NCI-H69 (cell line): Measurements from ENCODE around the gene RIMBP2.

Experiments used
- DNase-seq: peaks from one replicate; lab custom pipeline; 2025; lab: John Stamatoyannopoulos, UW

The RIMBP2 gene

GRCh38 chr12:130481392-130481879 is 234.7 kb downstream of the RIMBP2 start:
- no peak for DNase-seq

GRCh38 chr12:130480887-130481286 is 235.2 kb downstream of the RIMBP2 start:
- DNase-seq, result no peak

DNA sequence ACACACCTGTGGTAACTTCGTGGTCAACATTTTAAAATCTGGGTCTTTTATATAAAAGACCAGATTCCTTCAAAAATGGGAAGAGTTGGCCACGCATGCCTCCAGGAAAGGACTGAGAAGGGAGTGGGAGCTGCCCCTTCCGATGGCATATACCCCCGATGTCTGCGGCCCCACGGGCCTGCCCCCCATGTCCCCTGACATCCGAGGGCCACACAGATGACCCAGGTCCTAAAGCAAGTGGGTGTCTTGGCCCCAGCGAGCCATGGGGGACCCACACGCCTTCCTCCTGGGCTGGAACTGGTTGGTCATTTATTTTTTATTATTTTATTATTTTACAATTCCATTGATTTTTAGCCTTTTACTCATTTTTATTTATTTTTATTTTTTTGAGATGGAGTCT is 235.9 kb downstream of the RIMBP2 start:
- no peak for DNase-seq

GRCh38 chr12:130479401-130480125 is 236.5 kb downstream of the RIMBP2 start:
- no peak for DNase-seq

GRCh38 chr12:130478786-130479185 is 237.3 kb downstream of the RIMBP2 start:
- no peak for DNase-seq

GRCh38 chr12:130477701-130478100 is 238.4 kb downstream of the RIMBP2 start:
- no peak for DNase-seq

DNA sequence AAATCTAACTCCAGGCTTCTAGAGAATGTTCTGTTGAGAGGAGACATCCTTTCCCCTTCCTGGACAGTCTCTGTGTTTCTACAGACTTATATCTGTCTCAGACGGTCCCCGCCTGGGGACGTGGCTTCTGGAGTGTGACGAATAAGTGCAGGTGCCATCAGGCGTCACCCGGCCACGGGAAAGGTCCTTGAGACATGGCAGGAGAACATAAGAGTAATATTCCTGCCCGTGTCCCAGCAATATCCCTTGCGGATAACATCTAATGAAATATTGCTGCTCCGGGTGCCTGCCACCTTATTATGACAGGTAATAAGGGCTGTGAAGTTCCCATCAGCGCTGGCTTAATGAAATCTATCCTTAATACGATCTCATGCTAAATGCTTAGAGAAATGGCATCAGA is 238.8 kb downstream of the RIMBP2 start:
- DNase-seq, result no peak

GRCh38 chr12:130476451-130477135 is 239.5 kb downstream of the RIMBP2 start:
- DNase-seq, result no peak

GRCh38 chr12:130474599-130475269 is 241.4 kb downstream of the RIMBP2 start:
- DNase-seq, result no peak

- no peak for DNase-seq
Observed at GRCh38 chr12:130473266-130473665, 242.8 kb downstream of the RIMBP2 start.

DNA sequence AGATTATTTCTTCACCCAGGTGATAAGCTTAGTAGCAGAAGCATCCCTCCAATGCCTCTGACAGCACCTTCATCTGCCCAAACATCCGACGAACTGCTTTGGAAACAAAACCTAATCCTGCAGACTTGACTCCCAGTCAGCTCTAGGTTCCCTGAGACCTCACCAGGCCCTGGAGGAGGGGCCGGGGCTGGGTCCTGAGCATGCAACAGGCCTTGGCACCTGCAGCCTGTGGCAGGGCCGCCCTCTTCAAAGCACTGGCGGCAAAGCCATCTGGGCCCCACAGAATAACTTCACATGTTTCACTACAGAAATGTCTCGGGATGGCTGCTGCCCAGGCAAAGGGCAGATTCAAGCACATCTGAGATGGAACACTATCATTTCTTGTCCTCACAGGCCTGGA is 245.1 kb downstream of the RIMBP2 start:
- no peak for DNase-seq

DNA sequence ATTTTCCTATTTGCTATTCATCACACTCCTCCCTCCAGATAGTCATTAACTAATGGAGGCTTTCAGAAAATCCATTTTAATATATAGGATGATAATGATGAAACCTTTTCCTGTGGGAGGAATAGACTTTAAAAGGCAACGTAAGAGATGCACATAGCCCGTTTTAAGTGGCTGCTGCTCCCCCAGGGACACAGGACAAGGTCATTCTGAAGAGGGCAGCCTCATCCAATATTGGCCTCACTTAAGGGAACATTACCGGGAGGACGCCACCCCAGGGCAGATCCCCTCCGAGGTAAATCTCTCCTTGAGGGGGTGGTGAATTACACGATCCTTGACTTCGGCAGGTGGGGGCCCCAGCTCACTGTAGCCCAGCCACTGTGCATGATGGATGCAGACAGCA is 246.5 kb downstream of the RIMBP2 start:
- DNase-seq, result no peak

GRCh38 chr12:130468700-130469245 is 247.3 kb downstream of the RIMBP2 start:
- no peak for DNase-seq

DNA sequence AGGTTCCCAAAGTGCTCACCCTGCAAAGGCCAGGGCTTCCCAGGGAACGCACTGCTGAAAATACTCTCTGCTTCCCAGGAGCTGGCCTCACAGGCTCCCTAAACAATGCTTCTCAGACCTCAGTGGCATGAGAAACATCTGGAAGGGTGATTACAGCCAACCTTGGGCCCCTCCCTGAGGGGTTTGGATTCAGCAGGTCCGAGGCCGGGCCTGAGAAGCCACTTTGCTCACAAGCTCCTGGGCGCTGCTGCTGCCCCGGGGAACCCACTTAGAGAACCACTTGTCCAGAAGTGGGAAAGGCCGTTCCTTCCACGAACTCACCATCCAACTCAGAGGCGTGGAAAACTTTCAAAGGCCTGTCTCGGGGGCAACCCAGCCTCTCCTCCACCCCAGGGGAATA is 247.9 kb downstream of the RIMBP2 start:
- DNase-seq, result no peak

DNA sequence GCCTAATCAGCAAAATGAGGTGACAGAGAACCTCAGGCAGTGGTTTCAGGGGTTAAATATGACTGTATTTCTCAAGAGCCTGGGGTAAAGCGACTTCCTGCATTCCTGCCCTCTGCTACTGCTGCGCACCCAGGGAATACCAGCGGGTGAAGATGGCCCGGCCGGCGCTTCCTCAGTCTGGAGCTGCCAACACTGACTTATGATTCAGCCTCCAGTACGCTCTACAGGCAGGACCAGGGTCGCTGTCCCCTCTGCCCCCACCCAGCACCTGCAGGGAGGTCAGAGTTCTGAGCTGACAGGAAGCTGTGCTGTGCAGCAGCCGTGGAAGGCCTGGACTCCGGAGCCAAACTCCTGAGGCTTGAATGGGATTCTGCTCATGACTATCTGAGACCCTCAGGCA is 250.5 kb downstream of the RIMBP2 start:
- DNase-seq, result no peak

GRCh38 chr12:130465046-130465445 is 251.1 kb downstream of the RIMBP2 start:
- no peak for DNase-seq

DNA sequence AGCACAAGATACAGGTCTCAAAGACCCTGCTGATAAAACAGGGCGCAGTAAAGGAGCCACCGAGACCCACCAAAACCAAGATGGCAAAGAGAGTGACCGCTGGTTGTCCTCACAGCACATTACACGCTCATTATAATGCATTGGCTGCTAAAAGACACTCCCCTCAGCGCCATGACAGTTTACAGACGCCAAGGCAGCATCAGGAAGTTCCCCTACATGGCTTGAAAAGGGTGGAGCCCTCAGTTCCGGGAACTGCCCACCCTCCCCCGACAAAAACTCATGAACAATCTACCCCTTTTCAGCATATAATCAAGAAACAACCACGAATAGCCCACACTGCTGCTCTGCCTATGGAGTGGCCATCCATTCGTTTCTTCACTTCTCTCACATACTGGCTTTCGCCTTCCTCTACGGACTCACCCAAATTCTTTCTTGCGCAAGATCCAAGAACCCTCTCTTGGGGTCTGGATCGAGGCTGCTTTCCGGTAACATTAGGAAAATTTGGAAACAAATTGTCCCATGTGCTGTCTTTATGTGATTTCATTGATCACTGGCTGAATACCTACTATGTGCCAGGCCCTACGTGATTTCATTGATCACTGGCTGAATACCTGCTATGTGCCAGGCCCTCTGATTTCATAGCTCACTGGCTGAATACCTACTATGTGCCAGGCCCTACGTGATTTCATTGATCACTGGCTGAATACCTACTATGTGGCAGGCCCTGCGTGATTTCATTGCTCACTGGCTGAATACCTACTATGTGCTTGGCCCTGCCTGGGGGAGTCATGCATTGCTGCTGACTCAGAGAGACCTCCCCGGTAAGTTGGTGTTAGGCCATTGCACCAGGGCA is 252.1 kb downstream of the RIMBP2 start:
- no peak for DNase-seq

DNA sequence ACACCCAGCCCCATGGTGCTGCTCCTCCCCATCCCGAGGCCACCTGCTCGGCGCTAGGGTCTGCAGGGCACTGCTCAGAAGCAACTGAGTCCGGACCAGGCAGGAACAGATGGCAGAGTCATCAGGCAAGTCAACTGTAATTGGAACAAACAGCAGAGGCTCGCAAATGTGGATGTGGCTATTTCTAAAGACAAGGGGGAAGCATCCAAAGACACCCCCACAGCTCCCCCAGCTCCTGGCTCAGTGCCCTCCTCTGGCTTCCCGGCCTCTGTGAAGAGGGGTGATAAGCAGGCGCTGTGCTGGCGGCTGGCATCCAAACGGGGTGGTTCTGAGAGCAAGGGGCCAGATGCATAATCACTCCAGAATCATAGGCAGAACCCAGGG is 252.8 kb downstream of the RIMBP2 start:
- DNase-seq, result no peak

DNA sequence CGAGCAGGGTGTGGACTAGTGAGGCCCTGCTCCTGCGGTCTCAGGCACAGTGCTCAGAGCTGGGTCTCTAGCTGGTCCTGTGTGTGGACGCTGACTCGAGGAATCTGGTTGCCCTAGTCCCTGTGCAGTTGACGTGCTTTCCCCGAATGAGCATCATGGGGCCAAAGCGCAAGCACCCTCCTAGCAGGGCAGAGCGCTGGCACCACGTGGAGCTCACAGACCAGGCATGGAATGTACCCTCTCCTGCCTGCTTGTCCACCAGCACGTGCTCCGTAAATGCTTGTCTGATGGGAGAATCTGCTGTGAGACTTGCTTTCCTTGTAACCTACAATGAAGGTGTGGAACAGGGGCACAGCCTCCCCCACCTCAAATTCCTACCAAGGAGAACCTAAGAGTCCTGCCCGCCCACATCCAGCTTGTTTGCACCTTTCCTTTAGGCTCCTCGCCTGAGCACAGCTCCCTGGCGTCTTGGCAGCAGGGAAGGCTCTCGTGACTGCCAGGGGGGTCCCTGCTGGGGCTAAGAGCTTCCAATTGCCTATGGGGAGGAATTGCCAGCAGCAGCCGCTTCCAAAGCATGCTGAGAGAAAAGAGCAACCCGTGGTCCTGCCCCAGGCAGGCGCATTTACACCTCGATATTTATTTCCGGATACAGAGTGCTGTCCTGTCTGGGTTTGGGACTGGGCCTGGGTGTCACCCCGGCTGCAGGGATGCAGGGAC is 253.4 kb downstream of the RIMBP2 start:
- no peak for DNase-seq

DNA sequence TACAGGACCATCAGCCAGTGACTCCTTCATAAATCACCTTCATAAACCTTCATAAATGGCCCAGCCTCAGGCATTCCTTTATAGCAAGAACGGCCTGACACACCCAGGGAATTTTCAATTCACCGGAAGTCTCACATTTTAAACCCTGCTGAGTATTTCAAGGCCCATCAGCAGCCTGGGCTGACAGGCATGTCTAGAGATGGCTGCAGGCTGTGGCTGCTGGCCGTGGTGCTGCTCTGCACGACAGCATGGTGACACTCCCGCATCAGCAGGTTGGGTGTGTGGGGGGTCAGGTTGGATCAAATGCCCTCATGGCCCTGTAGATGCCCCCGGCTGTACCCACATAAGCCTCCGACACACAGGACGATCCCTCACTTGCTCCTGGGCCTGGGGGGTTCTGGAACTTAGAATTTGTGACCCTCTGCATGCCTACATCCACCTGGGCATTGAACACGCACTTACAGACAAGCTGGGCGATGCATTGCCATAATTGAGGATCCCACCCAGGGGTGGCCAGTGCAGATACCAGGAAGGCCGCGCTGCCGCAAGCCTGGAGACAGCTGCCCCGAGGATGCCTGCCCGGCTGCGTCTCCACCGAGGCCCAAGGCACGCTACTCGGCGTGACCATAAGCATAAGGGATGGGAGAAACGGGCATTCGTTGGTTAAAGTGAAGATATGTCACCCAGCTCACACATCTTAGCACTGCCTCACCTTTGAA is 254.1 kb downstream of the RIMBP2 start:
- no peak for DNase-seq

- DNase-seq, result no peak
Observed at GRCh38 chr12:130461447-130461815, 254.7 kb downstream of the RIMBP2 start.
